Mesendoderm (in vitro differentiated cells): ENCODE measurements around the gene ANO2.

Experiments
- DNase-seq: peaks from one replicate; pipeline ENCODE4 v3.0.0; 2013
- H2AK5ac ChIP-seq: 2 replicates; pipeline ENCODE4 v1.6.1; 2013; ENCODE audit warnings: low read length, inconsistent platforms
- H2BK120ac ChIP-seq: 2 replicates; pipeline ENCODE4 v1.6.1; 2013; ENCODE audit warnings: low read depth, mild to moderate bottlenecking, low read length, moderate library complexity, mixed read lengths
- H2BK15ac ChIP-seq: replicated peaks from 2 replicates; pipeline ENCODE4 v1.6.1; 2013; ENCODE audit warnings: low read depth, mild to moderate bottlenecking, moderate library complexity
- H2BK5ac ChIP-seq: 2 replicates; pipeline ENCODE4 v1.6.1; 2013; ENCODE audit warnings: low read length, inconsistent platforms
- H3K18ac ChIP-seq: 2 replicates; pipeline ENCODE4 v1.6.1; 2013; ENCODE audit warnings: mild to moderate bottlenecking, low read length, mixed read lengths
- H3K23ac ChIP-seq: one replicate; pipeline ENCODE4 v1.6.1; 2013; ENCODE audit warnings: low read length
- H3K27ac ChIP-seq: 2 replicates; pipeline ENCODE4 v1.5.1; 2013; ENCODE audit warnings: low read depth, mild to moderate bottlenecking, inconsistent platforms, low read length, moderate library complexity
- H3K27me3 ChIP-seq: 2 replicates; pipeline ENCODE4 v1.6.1; 2013; ENCODE audit warnings: low read length, control low read depth, mild to moderate bottlenecking, inconsistent platforms; ENCODE audit not compliant: insufficient read depth, poor library complexity
- H3K36me3 ChIP-seq: 2 replicates; pipeline ENCODE4 v1.6.1; 2013; ENCODE audit warnings: low read length, inconsistent platforms; ENCODE audit not compliant: control insufficient read depth, insufficient read depth
- H3K4ac ChIP-seq: one replicate; pipeline ENCODE4 v1.6.1; 2013; ENCODE audit warnings: low read depth, mild to moderate bottlenecking, low read length, moderate library complexity
- H3K4me1 ChIP-seq: 2 replicates; pipeline ENCODE4 v1.6.1; 2013; ENCODE audit warnings: low read depth, low read length, inconsistent platforms; ENCODE audit not compliant: control insufficient read depth
- H3K4me2 ChIP-seq: 2 replicates; pipeline ENCODE4 v1.6.1; 2013; ENCODE audit warnings: low read length
- H3K4me3 ChIP-seq: 2 replicates; pipeline ENCODE4 v1.5.1; 2013; ENCODE audit warnings: mild to moderate bottlenecking, low read length
- H3K56ac ChIP-seq: one replicate; pipeline ENCODE4 v1.6.1; 2013; ENCODE audit warnings: low read length
- H3K79me1 ChIP-seq: 2 replicates; pipeline ENCODE4 v1.6.1; 2013; ENCODE audit warnings: low read length, inconsistent platforms
- H3K79me2 ChIP-seq: 2 replicates; pipeline ENCODE4 v1.6.1; 2013; ENCODE audit warnings: mild to moderate bottlenecking, low read length; ENCODE audit not compliant: control insufficient read depth, insufficient read depth
- H3K9ac ChIP-seq: 2 replicates; pipeline ENCODE4 v1.6.1; 2013; ENCODE audit warnings: low read length, inconsistent platforms
- H4K5ac ChIP-seq: one replicate; pipeline ENCODE4 v1.6.1; 2013; ENCODE audit warnings: low read length
- H4K8ac ChIP-seq: one replicate; pipeline ENCODE4 v1.6.1; 2013; ENCODE audit warnings: low read depth, mild to moderate bottlenecking, control low read depth, low read length, moderate library complexity
- WGBS: extraction: QIAGEN DNeasy Blood & Tissue Kit; methylation state at CpG from one replicate; pipeline ENCODE4 v1.1.7; 2013; ENCODE audit warnings: low lambda C conversion rate, missing lambda C conversion rate; ENCODE audit not compliant: insufficient coverage; ENCODE audit errors: extremely low coverage; 5-methylcytosine and 5-hydroxymethylcytosine counted together

The ANO2 gene

DNA sequence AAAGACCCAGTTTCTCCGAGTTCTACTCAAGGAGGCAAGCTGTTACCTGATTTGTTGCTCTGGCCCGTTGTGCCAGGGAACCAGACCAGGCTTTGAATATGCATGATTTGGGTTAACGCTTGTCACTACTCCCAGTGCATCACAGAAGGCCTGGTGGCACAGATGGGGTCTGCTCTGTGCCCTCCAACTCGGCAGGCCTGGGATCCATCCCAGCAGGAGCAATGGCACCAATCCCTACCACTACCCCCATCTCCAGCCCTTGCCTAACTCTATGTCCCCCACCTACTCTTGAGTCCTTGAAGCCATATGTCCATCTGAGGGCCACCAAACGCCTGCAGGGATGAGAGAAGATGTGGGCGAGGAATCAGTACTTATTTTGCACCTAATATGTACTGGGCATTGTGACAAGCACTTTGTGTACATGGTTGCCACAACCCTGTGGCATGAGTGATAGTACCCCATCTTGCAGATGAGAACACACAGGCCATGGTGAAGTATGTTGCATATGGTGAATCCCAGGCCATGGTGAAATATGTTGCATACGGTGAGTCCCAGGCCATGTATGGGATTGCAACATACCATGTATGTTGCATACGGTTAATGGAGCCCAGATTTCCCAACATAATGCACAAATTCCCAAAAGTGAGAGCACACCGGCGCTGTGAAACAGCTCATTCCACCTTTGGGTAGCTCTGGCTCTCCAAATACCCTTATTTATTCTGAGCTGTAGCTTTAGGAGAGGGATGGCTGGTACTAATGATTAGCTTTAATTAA, 410.4 kb downstream of the ANO2 start:
- no CpG with 5 or more reads among the region's 10 CpGs for WGBS
- H3K56ac ChIP-seq = no peak overlapping the region
- H2BK120ac ChIP-seq = no peak overlapping the region
- no peak for DNase-seq
- no peak overlapping the region for H4K8ac ChIP-seq
- H3K23ac ChIP-seq = no peak overlapping the region
- no peak overlapping the region for H3K4me3 ChIP-seq
- H4K5ac ChIP-seq = no peak overlapping the region
- H3K4me2 ChIP-seq = no peak overlapping the region
- H2AK5ac ChIP-seq = no peak overlapping the region
- H3K79me2 ChIP-seq = no peaks in the 10 kb centered on the region
- no peak overlapping the region for H3K27ac ChIP-seq
- no peaks in the 10 kb centered on the region for H3K79me1 ChIP-seq
- no peak overlapping the region for H3K9ac ChIP-seq
- no peaks in the 10 kb centered on the region for H3K27me3 ChIP-seq
- no peaks in the 10 kb centered on the region for H3K4me1 ChIP-seq
- no peak overlapping the region for H3K4ac ChIP-seq
- H3K36me3 ChIP-seq = no peaks in the 10 kb centered on the region
- no peak overlapping the region for H3K18ac ChIP-seq
- no peak overlapping the region for H2BK15ac ChIP-seq
- H2BK5ac ChIP-seq = no peak overlapping the region

DNA sequence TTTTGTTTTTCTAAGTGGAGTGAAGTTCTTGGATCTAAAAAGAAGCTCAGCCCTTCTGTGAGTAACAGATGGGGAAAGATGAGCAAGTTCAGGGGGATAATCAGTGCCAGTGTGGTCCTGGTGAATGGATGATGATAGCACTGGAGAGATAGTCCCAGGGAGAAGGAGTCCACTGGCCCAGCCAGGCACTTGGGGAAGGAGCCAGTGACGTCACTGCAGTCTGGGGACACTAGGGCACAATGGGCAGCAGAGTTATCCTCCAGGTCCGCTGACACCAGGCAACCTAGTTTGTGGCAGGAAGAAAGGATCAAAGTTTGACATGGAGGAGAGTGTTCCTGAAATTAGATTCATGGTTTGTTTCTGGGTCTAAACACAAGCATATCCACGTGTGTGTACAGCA, 411.7 kb downstream of the ANO2 start:
- H3K79me2 ChIP-seq = no peaks in the 10 kb centered on the region
- no CpG with 5 or more reads among the region's 3 CpGs for WGBS
- no peak overlapping the region for H3K23ac ChIP-seq
- no peak overlapping the region for H3K4me3 ChIP-seq
- H4K5ac ChIP-seq = no peak overlapping the region
- H2AK5ac ChIP-seq = no peak overlapping the region
- no peak overlapping the region for H2BK15ac ChIP-seq
- no peaks in the 10 kb centered on the region for H3K27me3 ChIP-seq
- no peak overlapping the region for H3K18ac ChIP-seq
- no peaks in the 10 kb centered on the region for H3K79me1 ChIP-seq
- no peak overlapping the region for H3K4me2 ChIP-seq
- no peaks in the 10 kb centered on the region for H3K36me3 ChIP-seq
- no peaks in the 10 kb centered on the region for H3K4me1 ChIP-seq
- H3K27ac ChIP-seq = no peak overlapping the region
- H4K8ac ChIP-seq = no peak overlapping the region
- no peak overlapping the region for H3K4ac ChIP-seq
- no peak for DNase-seq
- no peak overlapping the region for H3K9ac ChIP-seq
- no peak overlapping the region for H2BK5ac ChIP-seq
- H3K56ac ChIP-seq = no peak overlapping the region
- H2BK120ac ChIP-seq = no peak overlapping the region

DNA sequence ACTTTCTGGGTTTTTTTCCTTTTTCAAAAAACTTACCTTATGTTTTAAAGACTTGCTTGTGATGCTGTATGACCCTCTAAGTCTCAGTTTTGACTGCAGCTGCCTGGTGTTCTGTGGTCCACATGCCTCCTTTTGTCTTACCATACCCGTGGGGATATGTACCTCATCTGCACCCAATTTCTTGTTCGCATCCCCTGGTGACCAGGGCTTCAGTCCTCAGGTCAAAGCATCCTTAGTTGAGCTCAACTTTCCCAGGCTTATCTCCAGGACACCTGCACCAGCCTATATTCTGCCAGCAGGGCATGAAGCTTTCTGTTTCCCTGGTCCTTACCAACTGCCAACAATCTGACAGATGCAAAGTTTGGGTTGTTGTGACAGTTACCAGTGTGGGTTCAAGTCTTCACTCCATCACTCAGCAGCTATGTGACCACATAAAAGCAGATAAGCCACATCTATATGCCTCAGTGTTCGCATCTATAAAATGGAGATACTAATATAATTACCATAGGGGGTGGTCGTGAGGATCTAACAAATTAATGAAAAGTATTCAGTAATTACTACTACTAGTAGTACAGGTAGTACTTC, 419.2 kb downstream of the ANO2 start:
- Histone ChIP-seq H3K23ac (no peak overlapping the region), H4K5ac (no peak overlapping the region), H2BK5ac (no peak overlapping the region), H3K79me1 (no peaks in the 10 kb centered on the region), H3K4me1 (no peaks in the 10 kb centered on the region), H3K9ac (no peak overlapping the region), H2BK120ac (no peak overlapping the region), H3K4me2 (no peak overlapping the region), H3K36me3 (no peaks in the 10 kb centered on the region), H3K79me2 (no peaks in the 10 kb centered on the region), H3K4me3 (no peak overlapping the region), H3K27me3 (no peaks in the 10 kb centered on the region), H2AK5ac (no peak overlapping the region), H3K4ac (no peak overlapping the region), H3K18ac (no peak overlapping the region), H3K27ac (no peak overlapping the region), H4K8ac (no peak overlapping the region), H2BK15ac (no peak overlapping the region), H3K56ac (no peak overlapping the region)
- no peak for DNase-seq
- WGBS = no CpG with 5 or more reads among the region's 4 CpGs

DNA sequence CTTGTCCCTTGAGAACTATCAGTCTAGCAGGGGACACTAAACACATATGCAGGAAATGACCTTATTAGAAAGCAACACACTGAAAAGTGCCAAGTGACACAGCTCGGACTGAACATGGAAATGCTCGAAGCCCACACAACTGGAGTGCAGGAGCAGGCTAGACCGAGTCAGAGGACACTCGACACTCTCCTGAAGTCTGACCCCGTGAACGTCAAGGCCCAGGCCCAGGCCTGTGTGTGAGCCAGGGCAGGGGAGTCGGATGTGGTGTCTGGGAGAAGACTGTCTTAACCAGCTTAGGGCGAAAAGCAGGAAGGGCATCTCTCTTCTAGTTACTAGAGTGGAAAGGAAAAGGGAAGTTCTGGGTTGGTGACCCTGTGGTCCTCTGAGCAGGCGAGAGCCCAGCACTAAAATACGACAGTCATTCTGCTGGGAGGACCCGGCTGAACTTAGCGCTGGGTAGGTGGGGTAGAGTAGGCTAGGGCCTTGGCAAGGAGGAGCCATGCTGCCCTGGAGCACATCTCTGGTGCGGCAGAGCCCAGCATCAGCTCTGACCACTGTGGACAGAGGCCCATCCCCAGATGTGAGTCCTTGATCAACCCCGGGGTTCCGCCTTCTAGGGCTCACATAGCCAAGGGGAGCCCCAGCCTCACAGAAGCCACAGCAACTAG, 420.2 kb downstream of the ANO2 start:
- Histone ChIP-seq H3K27me3 (no peaks in the 10 kb centered on the region), H2AK5ac (no peak overlapping the region), H3K56ac (no peak overlapping the region), H3K79me1 (no peaks in the 10 kb centered on the region), H3K9ac (no peak overlapping the region), H2BK15ac (no peak overlapping the region), H3K27ac (no peak overlapping the region), H3K4ac (no peak overlapping the region), H3K4me2 (no peak overlapping the region), H4K5ac (no peak overlapping the region), H4K8ac (no peak overlapping the region), H3K79me2 (no peaks in the 10 kb centered on the region), H3K36me3 (no peaks in the 10 kb centered on the region), H2BK5ac (no peak overlapping the region), H3K23ac (no peak overlapping the region), H3K18ac (no peak overlapping the region), H3K4me1 (no peaks in the 10 kb centered on the region), H3K4me3 (no peak overlapping the region), H2BK120ac (no peak overlapping the region)
- no peak for DNase-seq
- WGBS = no CpG with 5 or more reads among the region's 15 CpGs

DNA sequence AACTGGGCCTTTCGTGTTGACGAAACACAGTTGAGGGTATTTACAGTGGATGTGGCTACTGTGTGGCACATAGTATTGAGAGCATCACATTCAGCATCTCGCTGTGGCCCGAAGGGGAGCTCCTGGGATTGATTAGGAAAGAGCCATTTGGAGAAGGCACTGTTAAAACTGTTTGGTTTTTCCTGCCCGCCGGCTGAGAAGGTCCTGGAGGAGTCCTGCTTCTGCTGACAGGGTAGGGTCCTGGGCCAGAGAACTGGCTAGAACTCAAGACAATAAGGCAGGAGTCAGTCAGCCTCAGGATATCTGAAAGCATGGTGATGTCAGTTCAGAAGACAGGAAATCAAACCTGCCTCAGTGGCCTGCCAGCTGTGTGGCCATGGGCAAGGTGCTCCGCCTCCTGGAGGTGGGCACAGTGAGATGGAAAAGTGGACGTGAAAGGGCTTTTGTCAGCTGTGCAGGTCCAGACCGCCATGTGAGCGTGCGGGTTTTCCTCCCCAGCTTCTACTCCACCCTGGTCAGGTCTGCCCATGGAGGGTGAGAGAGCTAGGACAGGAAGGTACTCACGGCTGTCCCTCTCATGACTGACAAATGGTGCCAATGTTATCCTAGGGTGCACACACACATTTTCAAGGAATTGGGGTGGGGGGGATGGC, 420.8 kb downstream of the ANO2 start:
- H2BK120ac ChIP-seq = no peak overlapping the region
- no peak overlapping the region for H3K4ac ChIP-seq
- H3K4me3 ChIP-seq = no peak overlapping the region
- no peak overlapping the region for H2BK5ac ChIP-seq
- no peak overlapping the region for H3K18ac ChIP-seq
- no peaks in the 10 kb centered on the region for H3K36me3 ChIP-seq
- H3K27me3 ChIP-seq = no peaks in the 10 kb centered on the region
- H4K8ac ChIP-seq = no peak overlapping the region
- H4K5ac ChIP-seq = no peak overlapping the region
- no peak overlapping the region for H3K56ac ChIP-seq
- DNase-seq = no peak
- no peak overlapping the region for H3K27ac ChIP-seq
- H2BK15ac ChIP-seq = no peak overlapping the region
- H3K79me2 ChIP-seq = no peaks in the 10 kb centered on the region
- no peak overlapping the region for H3K4me2 ChIP-seq
- H3K79me1 ChIP-seq = no peaks in the 10 kb centered on the region
- no peak overlapping the region for H3K9ac ChIP-seq
- no peak overlapping the region for H3K23ac ChIP-seq
- WGBS = no CpG with 5 or more reads among the region's 12 CpGs
- no peak overlapping the region for H2AK5ac ChIP-seq
- H3K4me1 ChIP-seq = no peaks in the 10 kb centered on the region
